Mucosa of stomach (tissue), 1 donor: ENCODE results near the gene IL26.
"Not testable (repeated sequence)": the region's sequence is repeated elsewhere in the genome, so short reads cannot be mapped to it uniquely, and the experiment has no call there.

ENCODE experiments used
- H3K27me3 ChIP-seq: one replicate; pipeline ENCODE4 v1.7.0; 2013; ENCODE audit warnings: mild to moderate bottlenecking, low read length; ENCODE audit not compliant: control insufficient read depth, insufficient read depth
- H3K36me3 ChIP-seq: one replicate; pipeline ENCODE4 v1.7.0; 2013; ENCODE audit warnings: low read length; ENCODE audit not compliant: control insufficient read depth, insufficient read depth
- H3K4me1 ChIP-seq: one replicate; pipeline ENCODE4 v1.7.0; 2013; ENCODE audit warnings: mild to moderate bottlenecking, low read length; ENCODE audit not compliant: control insufficient read depth, insufficient read depth
- H3K4me3 ChIP-seq: one replicate; pipeline ENCODE4 v1.7.0; 2013; ENCODE audit warnings: low read length
- H3K9ac ChIP-seq: one replicate; pipeline ENCODE4 v1.7.0; 2013; ENCODE audit warnings: mild to moderate bottlenecking, low read length, moderate library complexity
- H3K9me3 ChIP-seq: one replicate; pipeline ENCODE4 v1.7.0; 2013; ENCODE audit warnings: mild to moderate bottlenecking, low read length, moderate library complexity; ENCODE audit not compliant: control insufficient read depth
- donor health status: Pancreatic carcinoma.

IL26 gene

DNA sequence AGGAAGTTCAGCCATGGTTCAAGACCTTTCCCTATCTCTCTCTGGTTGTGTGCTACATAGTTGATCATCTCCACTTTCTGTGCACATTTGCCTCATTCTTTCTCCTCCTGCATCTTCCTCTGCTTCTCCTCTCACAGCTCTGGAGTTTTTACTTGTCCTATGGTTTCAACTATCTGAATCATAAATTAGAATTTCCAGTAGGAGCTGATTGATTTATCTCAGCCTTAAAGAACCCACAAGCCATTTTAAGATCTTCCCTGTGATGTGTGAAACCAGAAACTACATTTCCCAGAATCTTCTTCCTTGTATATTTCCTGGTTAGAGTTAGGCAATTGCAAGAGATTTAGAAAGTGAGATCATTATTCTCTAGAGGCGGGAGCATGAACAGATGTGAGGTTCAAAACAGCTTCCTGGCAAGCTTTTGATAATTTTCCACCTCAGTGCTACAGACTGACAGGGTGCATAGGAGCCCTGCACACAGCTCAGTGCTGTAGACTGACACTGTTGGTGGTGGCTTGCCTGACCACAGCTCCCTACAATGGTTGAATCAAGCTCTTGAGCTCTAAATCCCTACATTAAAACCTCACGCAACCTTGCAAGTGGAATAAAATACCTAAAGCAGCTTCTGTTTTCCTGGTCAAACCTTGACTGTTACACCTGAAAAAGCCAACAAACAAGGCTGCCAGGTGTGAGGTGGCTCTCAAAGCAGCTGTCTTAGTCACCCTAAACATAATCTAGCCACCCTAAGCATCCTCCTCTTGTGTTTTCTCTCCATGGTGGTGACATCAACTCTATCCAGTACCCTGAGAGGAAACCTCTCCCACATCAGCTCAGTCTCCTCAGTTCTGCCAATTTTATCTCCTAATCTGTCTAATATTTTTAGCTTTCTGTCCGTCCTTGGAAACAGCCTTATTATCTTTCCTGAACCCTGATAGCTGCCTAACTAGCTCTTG, 44.5 kb downstream of the IL26 start:
- no peak overlapping the region for H3K4me3 ChIP-seq
- no peaks in the 10 kb centered on the region for H3K4me1 ChIP-seq
- H3K9me3 ChIP-seq, result no peaks in the 10 kb centered on the region
- H3K9ac ChIP-seq, result no peak overlapping the region
- no peaks in the 10 kb centered on the region for H3K27me3 ChIP-seq
- no peaks in the 10 kb centered on the region for H3K36me3 ChIP-seq

DNA sequence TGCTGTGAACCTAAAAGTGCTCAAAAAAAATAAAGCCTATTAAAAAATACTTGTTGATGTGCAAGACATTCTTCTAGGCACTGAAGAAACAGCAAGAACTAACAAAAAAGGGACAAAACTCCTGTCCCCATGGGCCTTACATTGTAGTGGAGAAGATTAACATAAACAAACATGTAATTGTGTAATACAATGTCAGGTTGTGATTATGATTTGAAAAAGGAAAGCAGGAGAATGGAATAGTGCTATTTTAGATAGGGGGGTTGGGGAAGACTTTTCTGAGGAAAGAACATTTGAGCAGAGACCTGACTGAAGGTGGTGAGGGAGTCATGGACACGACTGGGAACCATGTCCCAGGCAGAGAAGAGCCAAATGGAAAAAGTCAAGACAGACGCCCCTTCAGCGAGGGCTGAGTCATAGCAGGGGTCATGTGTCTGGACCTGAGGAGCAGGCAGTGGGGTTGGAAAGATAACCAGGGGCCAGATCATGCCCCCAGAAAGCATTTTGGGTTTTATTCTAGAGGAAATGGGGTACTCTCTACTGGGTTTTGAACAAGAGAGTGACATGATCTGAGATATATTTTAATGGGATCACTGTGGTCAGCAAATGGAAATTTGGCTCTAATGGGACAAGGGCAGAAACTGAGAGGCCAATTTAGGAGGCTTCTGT, 46.7 kb downstream of the IL26 start:
- Histone ChIP-seq H3K4me3 (no peak overlapping the region), H3K27me3 (no peaks in the 10 kb centered on the region), H3K4me1 (no peaks in the 10 kb centered on the region), H3K9me3 (no peaks in the 10 kb centered on the region), H3K36me3 (no peaks in the 10 kb centered on the region), H3K9ac (no peak overlapping the region)

DNA sequence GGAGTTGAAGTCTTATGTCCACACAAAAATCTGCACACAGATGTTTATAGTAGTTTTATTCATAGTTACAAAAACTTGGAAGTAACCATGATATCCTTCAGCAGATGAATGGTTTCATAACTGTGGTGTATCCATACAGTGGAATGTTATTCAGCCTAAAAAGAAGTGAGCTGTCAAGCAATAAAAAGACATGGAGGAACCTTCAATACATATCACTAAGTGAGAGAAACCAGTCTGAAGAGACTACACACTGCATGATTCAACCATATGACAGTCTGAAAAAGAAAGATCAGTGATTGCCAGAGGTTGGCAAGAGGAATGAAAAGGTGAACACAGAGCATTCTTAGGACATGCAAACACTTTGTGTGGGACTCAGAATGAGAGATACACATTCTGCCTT, 47.4 kb downstream of the IL26 start:
- no peak overlapping the region for H3K9ac ChIP-seq
- no peaks in the 10 kb centered on the region for H3K36me3 ChIP-seq
- no peak overlapping the region for H3K4me3 ChIP-seq
- no peaks in the 10 kb centered on the region for H3K27me3 ChIP-seq
- no peaks in the 10 kb centered on the region for H3K4me1 ChIP-seq
- H3K9me3 ChIP-seq, result no peaks in the 10 kb centered on the region

DNA sequence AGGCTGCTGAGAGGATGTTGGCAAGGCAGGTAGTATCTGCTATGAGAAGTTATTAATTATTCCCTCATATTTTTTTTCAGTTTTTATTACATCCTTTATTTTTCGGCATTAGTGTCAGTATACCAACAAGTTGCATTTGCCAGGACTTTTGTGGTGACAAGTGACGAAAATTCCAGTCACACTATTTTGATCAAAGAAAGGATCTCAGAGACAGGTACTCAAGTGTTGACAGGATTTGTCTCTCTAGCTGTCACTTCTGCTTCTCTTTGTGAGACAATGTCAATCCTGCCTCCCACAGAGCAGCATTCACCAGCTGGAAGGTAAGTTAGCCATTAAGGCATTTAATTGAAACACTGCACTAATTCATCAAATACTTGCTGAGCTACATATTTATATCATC, 48.0 kb downstream of the IL26 start:
- H3K27me3 ChIP-seq, result no peaks in the 10 kb centered on the region
- H3K4me1 ChIP-seq, result no peaks in the 10 kb centered on the region
- H3K36me3 ChIP-seq, result no peaks in the 10 kb centered on the region
- H3K9me3 ChIP-seq, result no peaks in the 10 kb centered on the region
- H3K4me3 ChIP-seq, result no peak overlapping the region
- no peak overlapping the region for H3K9ac ChIP-seq

- Histone ChIP-seq H3K36me3 (no peaks in the 10 kb centered on the region), H3K4me3 (no peak overlapping the region), H3K4me1 (no peaks in the 10 kb centered on the region), H3K27me3 (no peaks in the 10 kb centered on the region), H3K9me3 (no peaks in the 10 kb centered on the region), H3K9ac (no peak overlapping the region)
These were observed 49.4 kb downstream of the IL26 start for GRCh38 chr12:68176257-68176656.

GRCh38 chr12:68175557-68176061, 50.0 kb downstream of the IL26 start:
- Histone ChIP-seq H3K9me3 (no peaks in the 10 kb centered on the region), H3K4me3 (no peak overlapping the region), H3K4me1 (no peaks in the 10 kb centered on the region), H3K36me3 (no peaks in the 10 kb centered on the region), H3K27me3 (no peaks in the 10 kb centered on the region), H3K9ac (no peak overlapping the region)

- H3K4me3 ChIP-seq, H3K9me3 ChIP-seq, H3K27me3 ChIP-seq, H3K4me1 ChIP-seq, H3K36me3 ChIP-seq, H3K9ac ChIP-seq: not testable (repeated sequence)
These were observed 50.8 kb downstream of the IL26 start for GRCh38 chr12:68174761-68175160.

DNA sequence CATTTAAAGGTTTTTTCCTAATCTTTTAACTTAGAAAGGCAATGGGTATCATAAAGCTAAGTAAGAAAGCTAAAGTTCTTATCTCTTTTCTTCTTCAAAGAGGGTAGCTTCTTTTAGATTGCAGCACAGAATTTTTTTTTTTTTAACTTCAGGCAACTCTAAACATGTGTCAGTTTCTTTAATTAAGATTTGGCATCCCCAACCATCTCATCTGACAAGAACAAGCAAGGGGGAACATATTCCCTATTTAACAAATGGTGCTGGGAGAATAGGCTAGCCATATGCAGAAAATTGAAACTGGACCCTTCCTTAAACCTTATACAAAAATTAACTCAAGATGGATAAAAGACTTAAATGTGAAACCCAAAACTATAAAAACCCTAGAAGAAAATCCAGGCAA, 51.8 kb downstream of the IL26 start:
- Histone ChIP-seq H3K9me3 (no peaks in the 10 kb centered on the region), H3K4me3 (no peak overlapping the region), H3K27me3 (no peaks in the 10 kb centered on the region), H3K36me3 (no peaks in the 10 kb centered on the region), H3K9ac (no peak overlapping the region), H3K4me1 (no peaks in the 10 kb centered on the region)

DNA sequence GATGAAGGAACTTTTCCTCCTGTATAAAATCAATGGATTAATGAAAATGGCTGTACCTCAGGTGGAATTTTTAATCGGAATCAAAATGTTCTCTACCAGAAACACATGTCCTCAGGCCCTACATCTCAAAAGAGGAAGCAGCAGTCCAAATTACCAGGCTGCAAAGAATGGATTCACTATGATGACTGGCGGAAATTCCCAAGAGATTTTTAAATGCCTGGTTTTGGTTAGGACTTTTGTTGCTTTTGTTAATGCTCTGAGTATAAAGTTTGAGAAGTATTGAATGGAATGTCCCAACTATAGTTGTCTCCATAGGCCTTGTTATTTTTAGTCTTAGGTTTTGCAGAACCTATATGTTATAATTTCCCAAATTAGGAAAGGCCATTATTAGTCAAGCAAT, 54.9 kb downstream of the IL26 start:
- Histone ChIP-seq H3K27me3 (no peaks in the 10 kb centered on the region), H3K9me3 (no peaks in the 10 kb centered on the region), H3K36me3 (no peaks in the 10 kb centered on the region), H3K4me1 (no peaks in the 10 kb centered on the region), H3K9ac (no peak overlapping the region), H3K4me3 (no peak overlapping the region)

GRCh38 chr12:68169213-68169889, 56.3 kb downstream of the IL26 start:
- Histone ChIP-seq H3K36me3 (no peaks in the 10 kb centered on the region), H3K9me3 (no peaks in the 10 kb centered on the region), H3K4me1 (no peaks in the 10 kb centered on the region), H3K4me3 (no peak overlapping the region), H3K27me3 (no peaks in the 10 kb centered on the region), H3K9ac (no peak overlapping the region)

DNA sequence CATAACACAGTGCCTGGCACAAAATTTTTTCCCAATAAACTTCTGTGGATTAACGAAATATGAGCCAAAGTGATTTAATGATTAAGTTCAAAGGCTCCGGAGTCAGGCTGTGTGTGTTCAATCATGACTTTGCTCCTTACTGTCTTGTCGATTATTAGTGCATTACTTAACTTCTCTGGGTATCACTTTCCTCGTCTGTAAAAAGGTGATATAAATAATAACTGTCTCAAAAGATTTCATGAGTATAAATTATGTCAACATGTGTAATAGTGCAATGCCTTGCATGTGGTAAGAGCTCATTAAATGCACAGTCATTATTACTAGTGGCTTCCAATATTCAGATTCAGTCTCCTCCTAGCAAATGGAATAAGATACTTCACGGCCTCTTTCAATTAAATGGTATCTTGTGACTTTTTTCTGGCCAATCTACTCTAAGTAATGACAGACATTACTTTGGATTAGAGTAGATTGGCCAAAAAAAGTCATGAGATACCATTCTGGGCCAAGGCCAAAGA, 59.2 kb downstream of the IL26 start:
- H3K27me3 ChIP-seq, result no peaks in the 10 kb centered on the region
- H3K36me3 ChIP-seq, result no peaks in the 10 kb centered on the region
- no peak overlapping the region for H3K9ac ChIP-seq
- H3K4me1 ChIP-seq, result no peaks in the 10 kb centered on the region
- no peaks in the 10 kb centered on the region for H3K9me3 ChIP-seq
- H3K4me3 ChIP-seq, result no peak overlapping the region
